Liver (tissue), 3 donors: ENCODE measurements around the gene VPREB1.

Source experiments
- ATF3 ChIP-seq: IDR thresholded peaks from 2 replicates; pipeline ENCODE4 v1.6.1; 2016; ENCODE audit warnings: antibody characterized with exemption
- CTCF ChIP-seq: fragments of 150-350 bp; IDR thresholded peaks from 2 replicates; pipeline ENCODE4 v1.5.1; 2017; ENCODE audit warnings: improper control_type of control experiment, low read depth, low read length; ENCODE audit not compliant: missing input control
- FOXA1 ChIP-seq: IDR thresholded peaks from 2 replicates; pipeline ENCODE4 v1.6.1; 2016; ENCODE audit warnings: antibody characterized with exemption
- GABPA ChIP-seq, 2 donors: IDR thresholded peaks in 1 of 2; conservative IDR thresholded peaks in 1 of 2; 2 replicates each; pipeline ENCODE4 v1.6.1; 2016; ENCODE audit warnings: antibody characterized with exemption in 2 of 2, mild to moderate bottlenecking in 1 of 2, moderate library complexity in 1 of 2
- HNF4G ChIP-seq: IDR thresholded peaks from 2 replicates; pipeline ENCODE4 v1.6.1; 2016; ENCODE audit warnings: antibody characterized with exemption
- JUND ChIP-seq, 2 donors: IDR thresholded peaks; 2 replicates each; pipeline ENCODE4 v1.6.1; 2016; ENCODE audit warnings: antibody characterized with exemption in 2 of 2
- MAX ChIP-seq: IDR thresholded peaks from 2 replicates; pipeline ENCODE4 v1.6.1; 2016; ENCODE audit warnings: antibody characterized with exemption
- RAD21 ChIP-seq, 2 donors: IDR thresholded peaks; 2 replicates each; pipeline ENCODE4 v1.6.1; 2016; ENCODE audit warnings: antibody characterized with exemption in 2 of 2, mild to moderate bottlenecking in 2 of 2
- REST ChIP-seq: IDR thresholded peaks from 2 replicates; pipeline ENCODE4 v1.6.1; 2016; ENCODE audit warnings: antibody characterized with exemption, mild to moderate bottlenecking
- RXRA ChIP-seq, 2 donors: IDR thresholded peaks; 2 replicates each; pipeline ENCODE4 v1.6.1; 2017 to 2018; ENCODE audit warnings: antibody characterized with exemption in 2 of 2, mild to moderate bottlenecking in 1 of 2
- SP1 ChIP-seq: IDR thresholded peaks from 2 replicates; pipeline ENCODE4 v1.6.1; 2018; ENCODE audit warnings: antibody characterized with exemption, mild to moderate bottlenecking
- TAF1 ChIP-seq: conservative IDR thresholded peaks from 2 replicates; pipeline ENCODE4 v1.6.1; 2016; ENCODE audit warnings: antibody characterized with exemption, mild to moderate bottlenecking
- YY1 ChIP-seq: IDR thresholded peaks from 2 replicates; pipeline ENCODE4 v1.6.1; 2016; ENCODE audit warnings: antibody characterized with exemption, mild to moderate bottlenecking
- ZBTB33 ChIP-seq: IDR thresholded peaks from 2 replicates; pipeline ENCODE4 v1.6.1; 2016; ENCODE audit warnings: antibody characterized with exemption
- donor health status: healthy.
- donor health status: healthy.

- TF ChIP-seq YY1 (no peak), CTCF (no peak), REST (no peak), JUND (IDR thresholded peaks at IDR 0.05) (no peak), SP1 (no peak), TAF1 (no peak), ATF3 (no peak), RAD21 (IDR thresholded peaks at IDR 0.05) (no peak), FOXA1 (no peak), ZBTB33 (no peak), MAX (no peak), RXRA (IDR thresholded peaks at IDR 0.05) (no peak), GABPA (IDR thresholded peaks at IDR 0.05 in 1 of 2, conservative IDR thresholded peaks at IDR 0.05 in 1 of 2) (no peak), HNF4G (no peak)
Observed at GRCh38 chr22:22198751-22199150, 45.8 kb upstream of the VPREB1 start.
